Stimulated activated naive CD4-positive, alpha-beta T cell (primary cell): ENCODE measurements around the gene RABEP2.
"Not testable (repeated sequence)": the region's sequence is repeated elsewhere in the genome, so short reads cannot be mapped to it uniquely, and the experiment has no call there.

ENCODE experiments used
- DNase-seq, 6 experiments: peaks; one replicate each; lab custom pipeline; 2025; lab: John Stamatoyannopoulos, UW

The RABEP2 gene

GRCh38 chr16:28878083-28878926, 46.7 kb downstream of the RABEP2 start, which contains the start of gene ATP2A1:
Gene ATP2A1 (plus strand): TSS chr16:28878488. CDS start chr16:28878672, 184 bp downstream.
- DNase-seq, result no peak

- DNase-seq, result no peak
These were observed 47.4 kb downstream of the RABEP2 start for GRCh38 chr16:28877655-28878000.

- DNase-seq, result no peak
These were observed 47.9 kb downstream of the RABEP2 start for GRCh38 chr16:28876973-28877654.

DNA sequence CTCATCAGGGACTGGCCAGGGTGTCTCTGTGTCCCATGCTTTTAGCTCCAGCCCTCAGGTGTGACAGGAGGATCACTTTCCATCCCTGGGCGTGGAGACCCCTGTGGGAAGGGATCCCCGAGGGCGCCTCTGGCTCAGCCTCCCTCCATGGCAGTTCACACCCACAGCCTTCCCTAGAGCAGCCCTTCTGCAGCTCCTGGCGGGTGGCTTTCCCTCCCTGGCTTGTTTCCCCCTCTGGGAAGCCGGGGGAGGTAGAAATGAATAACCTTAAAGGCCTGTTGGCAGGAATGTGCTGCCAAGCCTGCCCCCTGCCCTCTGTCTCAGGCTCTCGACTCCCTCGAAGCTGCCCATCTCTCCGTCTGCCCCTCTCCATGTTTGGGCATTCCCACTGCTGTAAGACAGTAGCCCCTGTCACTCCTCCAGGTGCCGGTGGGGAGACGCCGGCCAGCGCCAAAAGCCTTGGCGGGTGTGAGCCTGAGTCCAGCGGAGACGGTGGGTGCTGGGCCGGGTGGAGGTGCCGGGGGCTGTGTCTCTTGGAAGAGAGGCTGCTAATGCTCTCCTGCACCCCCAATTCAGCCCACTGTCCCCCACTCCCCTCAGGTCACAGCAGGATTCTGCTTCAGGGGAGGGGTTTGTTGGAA, 48.9 kb downstream of the RABEP2 start:
- no peak for DNase-seq

DNA sequence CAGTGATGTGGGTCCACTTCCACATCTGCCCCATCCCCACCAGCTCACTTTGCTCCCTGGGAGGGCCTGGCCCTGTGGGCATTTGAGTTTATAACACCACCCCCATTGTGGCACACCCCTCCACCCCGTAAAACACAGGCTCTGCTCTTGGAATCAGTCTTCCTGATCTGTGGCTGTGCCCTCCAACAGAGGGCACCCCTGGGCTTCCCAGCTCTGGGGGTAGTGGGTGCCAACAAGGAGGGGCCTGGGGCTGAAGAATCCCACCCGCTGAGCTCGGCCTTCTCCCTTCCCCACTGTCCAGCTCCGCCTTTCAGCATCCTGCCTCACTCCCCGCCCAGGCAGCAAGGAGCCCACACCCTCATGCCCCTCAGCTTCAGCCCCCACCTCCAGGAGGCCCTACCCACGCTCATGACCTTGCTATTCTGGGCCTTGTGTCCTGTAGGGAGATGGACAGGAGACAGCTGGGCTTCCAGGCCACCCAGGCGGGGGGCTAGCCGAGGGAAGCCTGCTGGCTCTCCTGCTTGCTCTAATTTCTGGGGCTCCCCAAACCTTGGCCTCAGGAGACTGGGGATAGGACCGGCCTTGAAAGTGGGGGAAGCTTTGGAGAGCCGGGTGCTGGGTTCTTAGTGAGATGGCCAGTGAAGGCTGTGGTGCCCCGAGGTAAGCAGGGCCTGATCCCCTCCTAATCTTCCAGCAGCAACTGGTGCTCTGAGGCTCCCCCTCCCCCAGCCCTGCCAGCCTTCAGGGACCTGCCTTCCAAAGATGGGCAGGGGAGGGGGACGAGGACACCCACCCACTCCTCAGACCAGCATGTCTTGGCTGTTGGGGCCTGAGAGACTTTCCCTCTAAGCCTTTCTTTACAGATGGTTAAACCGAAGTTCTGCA, 49.7 kb downstream of the RABEP2 start:
- DNase-seq, result no peak

GRCh38 chr16:28874406-28874805, 50.6 kb downstream of the RABEP2 start:
- no peak for DNase-seq

- DNase-seq, result peak; percentile 26 to 59 (median 44)
These were observed 51.4 kb downstream of the RABEP2 start for GRCh38 chr16:28873543-28874201.

- no peak for DNase-seq
These were observed 52.1 kb downstream of the RABEP2 start for GRCh38 chr16:28872952-28873351.

GRCh38 chr16:28869201-28869600, 55.8 kb downstream of the RABEP2 start:
- DNase-seq, result no peak

- not testable (repeated sequence) for DNase-seq
These were observed 57.4 kb downstream of the RABEP2 start for GRCh38 chr16:28867646-28868045.

DNA sequence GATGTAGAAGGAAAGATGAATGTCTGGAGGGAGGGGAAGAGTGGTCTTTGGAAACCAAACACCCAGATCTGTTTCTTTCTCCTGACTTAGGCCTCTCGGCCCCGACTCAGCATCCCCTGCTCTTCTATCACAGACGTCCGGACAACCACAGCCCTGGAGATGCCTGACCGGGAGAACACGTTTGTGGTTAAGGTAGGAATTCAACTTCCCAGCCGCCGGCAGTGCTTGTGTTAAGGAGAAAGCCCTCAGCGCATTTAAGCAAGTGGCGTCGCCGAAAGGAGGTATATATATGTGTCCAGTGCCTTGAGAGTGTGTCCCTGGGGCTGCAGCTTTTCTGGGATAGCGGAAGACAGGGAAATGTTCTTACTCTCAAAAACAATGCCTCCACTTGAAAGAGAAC, 57.8 kb downstream of the RABEP2 start:
- DNase-seq, result no peak

DNA sequence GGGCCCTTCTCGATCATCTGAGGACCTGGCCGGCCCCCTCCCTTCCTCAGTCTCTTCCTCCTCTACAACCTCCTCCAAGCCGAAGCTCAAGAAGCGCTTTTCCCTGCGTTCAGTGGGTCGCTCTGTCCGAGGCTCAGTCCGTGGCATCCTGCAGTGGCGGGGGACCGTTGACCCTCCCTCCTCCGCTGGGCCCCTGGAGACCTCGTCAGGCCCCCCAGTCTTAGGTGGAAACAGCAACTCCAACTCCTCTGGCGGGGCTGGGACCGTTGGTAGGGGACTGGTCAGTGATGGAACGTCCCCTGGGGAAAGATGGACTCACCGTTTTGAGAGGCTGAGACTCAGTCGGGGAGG, 58.6 kb downstream of the RABEP2 start:
- no peak for DNase-seq

DNA sequence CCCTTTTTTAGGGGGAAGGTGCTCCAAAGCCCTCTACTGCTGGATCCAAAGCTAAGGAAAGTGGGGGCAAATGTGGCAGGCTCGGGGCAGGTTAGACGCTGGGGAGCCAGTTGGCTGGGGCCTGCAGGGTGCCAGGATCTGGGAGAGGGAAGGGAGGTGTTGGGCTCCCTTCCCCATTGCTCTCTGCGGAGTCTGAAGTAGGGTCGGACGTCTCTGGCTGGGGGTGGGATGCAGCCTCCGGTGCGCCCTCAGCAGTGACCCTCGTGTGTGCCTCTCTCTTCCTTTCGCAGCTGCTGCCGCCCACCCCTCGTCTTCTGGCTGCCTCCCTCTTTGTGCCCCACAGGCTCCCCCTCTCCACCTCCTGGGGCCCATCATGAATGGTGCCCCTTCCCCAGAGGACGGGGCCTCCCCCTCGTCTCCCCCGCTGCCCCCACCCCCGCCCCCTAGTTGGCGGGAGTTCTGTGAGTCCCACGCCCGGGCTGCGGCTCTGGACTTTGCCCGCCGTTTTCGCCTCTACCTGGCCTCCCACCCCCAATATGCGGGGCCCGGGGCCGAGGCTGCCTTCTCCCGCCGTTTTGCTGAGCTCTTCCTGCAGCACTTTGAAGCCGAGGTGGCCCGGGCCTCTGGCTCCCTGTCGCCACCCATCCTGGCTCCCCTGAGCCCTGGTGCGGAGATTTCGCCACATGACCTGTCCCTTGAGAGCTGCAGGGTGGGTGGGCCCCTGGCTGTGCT, 59.1 kb downstream of the RABEP2 start:
- DNase-seq, result no peak

DNA sequence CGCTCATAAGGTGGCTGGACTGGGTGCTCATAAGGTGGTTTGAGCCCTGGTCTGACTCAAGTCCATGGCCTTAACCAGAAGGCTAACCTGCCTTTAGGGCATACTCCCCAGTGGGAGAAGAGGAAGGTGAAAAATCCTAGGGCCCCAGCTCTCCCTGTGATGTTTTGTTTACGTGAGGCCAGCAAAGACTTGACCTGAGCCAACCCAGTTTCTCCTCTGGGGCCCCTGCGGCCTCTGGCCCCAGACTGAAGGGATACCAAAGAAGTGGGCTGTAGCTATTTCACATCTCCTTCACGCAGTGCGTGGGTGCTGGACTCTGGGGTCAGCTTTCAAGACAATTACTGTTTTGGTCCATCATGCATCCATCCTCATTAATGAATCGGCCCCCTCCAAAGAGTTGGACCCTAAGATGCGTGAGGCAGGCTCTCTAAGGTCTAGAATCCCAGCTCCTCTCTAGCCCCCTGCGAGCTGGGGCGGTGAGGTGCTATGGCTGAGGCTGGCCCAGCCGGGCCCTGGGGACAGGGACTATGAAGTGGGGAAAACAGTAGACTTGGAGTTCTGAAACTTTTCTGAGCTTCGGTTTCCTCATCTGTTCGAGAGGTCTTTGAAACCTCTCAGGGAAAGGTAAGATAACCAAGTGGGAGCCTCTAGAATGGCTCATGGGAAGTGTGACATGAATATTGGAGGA, 59.9 kb downstream of the RABEP2 start:
- DNase-seq, result no peak

GRCh38 chr16:28863929-28864793, 60.9 kb downstream of the RABEP2 start:
- peak in 4 of 6 experiments; percentile 9 to 38 (median 18) for DNase-seq

- no peak for DNase-seq
These were observed 65.7 kb downstream of the RABEP2 start for GRCh38 chr16:28859326-28859725.

DNA sequence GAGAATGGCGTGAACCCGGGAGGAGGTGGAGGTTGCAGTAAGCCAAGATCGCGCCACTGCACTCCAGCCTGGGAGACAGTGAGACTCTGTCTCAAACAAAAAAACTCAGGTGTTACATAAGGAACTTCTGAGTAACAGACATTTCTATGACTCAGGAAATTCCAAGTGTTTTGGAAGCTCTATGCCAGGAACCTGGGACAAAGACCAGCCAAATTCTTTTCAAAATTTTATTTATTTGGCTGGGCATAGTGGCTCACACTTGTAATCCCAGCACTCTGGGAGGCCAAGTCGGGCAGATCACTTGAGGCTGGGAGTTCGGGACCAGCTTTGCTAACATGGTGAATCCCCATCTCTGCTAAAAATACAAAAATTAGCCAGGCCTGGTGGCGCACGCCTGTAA, 66.6 kb downstream of the RABEP2 start:
- DNase-seq, result no peak
